Ascending aorta (tissue), 2 donors: ENCODE data around the gene RNF133. TPM values are rescaled to one million over a fixed set of nuclear protein-coding genes. Genes with fewer than 3 reads are reported as not detected.

Experiments
- DNase-seq, 2 donors: peaks; one replicate each; pipeline ENCODE4 v3.0.0-alpha.2; 2019; ENCODE audit warnings: low spot score in 2 of 2
- H3K27ac ChIP-seq, 2 donors: fragments of 200-600 bp; sonication (generic); one replicate each; pipeline ENCODE4 v1.5.1; 2016 to 2017; ENCODE audit warnings: mild to moderate bottlenecking in 1 of 2
- H3K27me3 ChIP-seq: fragments of 200-600 bp; sonication (generic); one replicate; pipeline ENCODE4 v1.5.1; 2017
- H3K36me3 ChIP-seq, 2 donors: fragments of 200-600 bp; sonication (generic); one replicate each; pipeline ENCODE4 v1.5.1; 2016
- H3K4me1 ChIP-seq, 2 donors: fragments of 200-600 bp; sonication (generic); one replicate each; pipeline ENCODE4 v1.5.1; 2016 to 2017; ENCODE audit warnings: mild to moderate bottlenecking in 1 of 2
- H3K4me3 ChIP-seq, 2 donors: fragments of 200-600 bp; sonication (generic); one replicate each; pipeline ENCODE4 v1.5.1; 2016 to 2017; ENCODE audit warnings: mild to moderate bottlenecking in 1 of 2
- H3K9me3 ChIP-seq, 2 donors: fragments of 200-600 bp; sonication (generic); one replicate each; pipeline ENCODE4 v1.5.1; 2016
- CTCF ChIP-seq, 3 experiments: fragments of 200-600 bp in 2 of 3; fragments of 450-650 bp in 1 of 3; sonication (generic) in 2 of 3; IDR thresholded peaks; one replicate each; pipeline ENCODE4 v1.5.1; 2016 to 2019; ENCODE audit warnings: antibody characterized with exemption in 3 of 3, mild to moderate bottlenecking in 1 of 3, moderate library complexity in 1 of 3
- intact Hi-C: fragments of 100-400 bp; cut with DNase I; formaldehyde crosslinking; loops from one replicate; pipeline ENCODE4 v1.15.1; 2023
- total RNA-seq: library from RNA; depleted of rRNA; stranded (reverse); fragments of >200 nt; gene quantifications from one replicate; pipeline ENCODE4 v1.1.0, GENCODE V29; 2016

Gene RNF133
- total RNA-seq, 1 donor from 2014 or later, result not detected

- no peak for DNase-seq
- Histone ChIP-seq H3K4me3 (no peak within 1 kb of the TSS), H3K4me1 (no peaks in the 10 kb centered on the region), H3K9me3 (peaks cover 0 to 3% of the 10 kb centered on the region in 2 donors), H3K36me3 (no peaks in the 10 kb centered on the region), H3K27ac (no peak within 1 kb of the TSS), H3K27me3 (no peaks in the 10 kb centered on the region)
- TF ChIP-seq CTCF (IDR thresholded peaks at IDR 0.05), result no peak
- intact Hi-C loops, result no loop called here
These were observed 4.1 kb upstream of the RNF133 start, which contains the start of gene RNF148 for GRCh38 chr7:122702872-122703510. TSS of gene RNF148 (minus strand) at chr7:122702922. CDS start at chr7:122702750, 172 bp downstream.

DNA sequence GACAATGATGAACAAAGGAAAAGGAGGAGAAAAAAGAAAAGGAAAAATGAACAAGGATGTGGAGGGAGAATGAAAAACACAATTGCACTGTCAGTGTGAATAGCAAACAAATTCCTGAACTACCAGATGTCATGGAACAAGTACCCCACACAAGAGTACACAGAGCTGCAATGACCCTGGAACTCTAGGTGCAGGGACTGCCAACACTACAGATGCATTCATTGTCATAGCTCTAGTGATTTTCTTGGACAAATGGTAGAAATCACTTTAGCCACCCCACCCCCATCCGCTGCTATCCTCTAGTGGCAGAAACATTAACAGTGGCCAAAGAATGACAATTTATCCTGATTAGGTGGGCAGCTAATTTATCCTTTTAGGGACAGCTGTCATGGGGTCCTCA lies 3.1 kb downstream of the RNF133 start:
- Histone ChIP-seq H3K4me1 (no peaks in the 10 kb centered on the region), H3K9me3 (no peaks in the 10 kb centered on the region), H3K27me3 (no peaks in the 10 kb centered on the region), H3K4me3 (no peak overlapping the region), H3K27ac (no peak overlapping the region), H3K36me3 (no peaks in the 10 kb centered on the region)
- intact Hi-C loops, result no loop called here
- no peak for DNase-seq
- no peak for TF ChIP-seq CTCF (IDR thresholded peaks at IDR 0.05)

GRCh38 chr7:122694697-122695096 lies 4.2 kb downstream of the RNF133 start:
- Histone ChIP-seq H3K27ac (no peak overlapping the region), H3K4me3 (no peak overlapping the region), H3K27me3 (no peaks in the 10 kb centered on the region), H3K9me3 (no peaks in the 10 kb centered on the region), H3K4me1 (no peaks in the 10 kb centered on the region), H3K36me3 (no peaks in the 10 kb centered on the region)
- DNase-seq, result no peak
- intact Hi-C loops, result no loop called here
- no peak for TF ChIP-seq CTCF (IDR thresholded peaks at IDR 0.05)

DNA sequence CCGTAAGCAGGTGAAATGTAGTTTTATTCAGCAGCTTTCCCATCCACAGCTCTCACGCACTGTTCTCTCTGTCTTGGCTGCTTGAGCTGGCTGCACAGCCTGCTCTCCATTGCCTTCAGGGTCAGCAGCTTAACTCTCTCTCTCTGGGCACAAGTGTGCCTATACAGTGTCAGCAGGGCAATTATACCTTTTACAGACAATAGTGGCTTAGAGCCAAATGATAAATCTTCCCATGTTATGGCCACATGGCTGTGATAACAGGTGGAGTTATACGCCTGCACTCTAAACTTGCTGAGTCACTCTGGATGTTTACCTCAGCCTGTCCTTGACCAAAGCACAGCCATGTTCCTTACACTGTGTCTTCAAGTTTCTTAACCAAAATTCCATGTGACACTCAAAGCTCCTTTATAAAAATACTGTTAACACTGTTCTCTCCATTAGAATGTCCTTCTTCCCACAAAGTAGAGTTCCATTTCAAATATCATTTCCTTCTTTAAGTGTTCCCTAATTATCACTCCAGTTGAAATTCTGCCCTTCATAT lies 6.1 kb downstream of the RNF133 start:
- H3K4me3 ChIP-seq, result no peak overlapping the region
- H3K36me3 ChIP-seq, result no peaks in the 10 kb centered on the region
- H3K27me3 ChIP-seq, result no peaks in the 10 kb centered on the region
- TF ChIP-seq CTCF (IDR thresholded peaks at IDR 0.05), result no peak
- no peak overlapping the region for H3K27ac ChIP-seq
- no peaks in the 10 kb centered on the region for H3K9me3 ChIP-seq
- no peak for DNase-seq
- intact Hi-C loops, result no loop called here
- H3K4me1 ChIP-seq, result no peaks in the 10 kb centered on the region

DNA sequence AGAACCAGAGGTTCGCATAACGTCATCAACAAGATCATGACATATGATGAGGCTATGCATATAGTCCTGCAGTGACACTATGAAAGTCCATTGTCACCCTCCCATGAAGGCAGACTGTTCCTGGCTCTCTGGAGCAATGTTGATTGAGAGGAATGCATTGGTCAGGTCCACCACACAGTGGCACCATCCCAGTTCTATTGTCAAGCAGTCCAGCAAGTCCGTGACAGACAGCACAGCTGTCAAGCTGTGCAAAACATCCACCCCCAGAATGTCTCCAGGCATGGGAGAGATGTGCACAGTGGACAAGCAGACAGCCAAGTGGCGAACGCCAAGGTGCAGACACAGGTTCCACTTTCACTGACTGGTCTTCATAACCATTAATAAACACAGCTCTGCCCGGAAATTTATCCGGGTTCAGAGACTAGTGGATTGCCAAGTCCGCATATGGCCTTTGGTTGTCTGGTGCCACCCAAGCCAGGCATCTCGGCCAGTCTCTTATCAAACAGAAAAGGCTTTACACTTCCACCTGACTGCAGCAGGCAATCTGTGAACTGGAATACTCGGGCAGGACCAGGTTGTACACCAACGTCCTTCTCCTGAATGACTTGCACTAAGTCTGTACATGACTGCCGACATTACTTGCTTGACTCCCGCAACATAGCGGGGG lies 7.2 kb downstream of the RNF133 start:
- H3K4me3 ChIP-seq, result no peak overlapping the region
- intact Hi-C loops, result no loop called here

More for the DNA sequence above, 7.2 kb downstream of the RNF133 start:
- TF ChIP-seq CTCF (IDR thresholded peaks at IDR 0.05), result no peak
- DNase-seq, result no peak
- H3K9me3 ChIP-seq, result no peaks in the 10 kb centered on the region
- no peaks in the 10 kb centered on the region for H3K4me1 ChIP-seq
- H3K36me3 ChIP-seq, result no peaks in the 10 kb centered on the region
- no peaks in the 10 kb centered on the region for H3K27me3 ChIP-seq
- H3K27ac ChIP-seq, result no peak overlapping the region
